Transverse colon (tissue), 4 donors: ENCODE measurements around the gene STAM2. TPM values are rescaled to one million over a fixed set of nuclear protein-coding genes. Genes with fewer than 3 reads are reported as not detected.
"Not testable (repeated sequence)": the region's sequence is repeated elsewhere in the genome, so short reads cannot be mapped to it uniquely, and the experiment has no call there.

ENCODE experiments used
- DNase-seq: peaks from one replicate; pipeline ENCODE4 v3.0.0-alpha.2; 2019
- H3K27ac ChIP-seq, 4 donors: fragments of 200-600 bp; sonication (generic); 2 replicates each; pipeline ENCODE4 v1.5.1; 2016 to 2018; ENCODE audit warnings: inconsistent platforms in 4 of 4
- H3K27me3 ChIP-seq: fragments of 200-600 bp; sonication (generic); 2 replicates; pipeline ENCODE4 v1.5.1; 2017; ENCODE audit warnings: inconsistent platforms
- H3K36me3 ChIP-seq, 4 donors: fragments of 200-600 bp; sonication (generic); 2 replicates each; pipeline ENCODE4 v1.5.1; 2017 to 2019; ENCODE audit warnings: inconsistent platforms in 4 of 4
- H3K4me1 ChIP-seq, 4 donors: fragments of 200-600 bp; sonication (generic); 2 replicates each; pipeline ENCODE4 v1.5.1; 2017 to 2020; ENCODE audit warnings: inconsistent platforms in 4 of 4
- H3K4me3 ChIP-seq, 4 donors: fragments of 200-600 bp; sonication (generic); 1 replicate in 1 of 4; 2 replicates in 3 of 4; pipeline versions ENCODE4 v1.5.1 to v1.6.1; 2017 to 2019; ENCODE audit warnings: inconsistent platforms in 4 of 4
- H3K9me3 ChIP-seq, 2 donors: fragments of 200-600 bp; sonication (generic); 2 replicates each; pipeline ENCODE4 v1.5.1; 2017 to 2019; ENCODE audit warnings: inconsistent platforms in 2 of 2
- EP300 ChIP-seq: sonication (generic); formaldehyde crosslinking; IDR thresholded peaks from one replicate; pipeline ENCODE4 v1.6.1; 2017; ENCODE audit warnings: antibody characterized with exemption, low read depth
- POLR2A ChIP-seq: fragments of 450-650 bp; IDR thresholded peaks from one replicate; pipeline ENCODE4 v1.6.1; 2016; ENCODE audit warnings: antibody characterized with exemption, mild to moderate bottlenecking, moderate library complexity
- POLR2AphosphoS5 ChIP-seq, 3 donors: sonication (generic); formaldehyde crosslinking; IDR thresholded peaks; one replicate each; pipeline ENCODE4 v1.6.1; 2016; ENCODE audit warnings: antibody characterized with exemption in 3 of 3
- WGBS, 2 donors: methylation state at CpG; one replicate each; pipeline ENCODE4 v1.1.5; 2018; ENCODE audit warnings: low coverage in 1 of 2; 5-methylcytosine and 5-hydroxymethylcytosine counted together
- in situ Hi-C, 4 donors: fragments of 200-750 bp; cut with MboI; loops; one replicate each; pipeline versions ENCODE4 v1.15.0 to v1.15.1; 2017; ENCODE audit warnings: low sequenced_read_pairs in 3 of 4, low pct_ligation_motif_present in 1 of 4, low pct_unique_long_range_greater_than_20kb in 1 of 4
- intact Hi-C: fragments of 100-400 bp; cut with DNase I; formaldehyde crosslinking; loops from one replicate; pipeline ENCODE4 v1.15.1; 2023; ENCODE audit warnings: low total_unique reads
- total RNA-seq, 4 donors: library from RNA; depleted of rRNA; stranded (reverse); fragments of >200 nt; gene quantifications; one replicate each; pipeline ENCODE4 v1.1.0, GENCODE V29; 2016
- TF ChIP-seq, protein P1 (sequence below), 5 experiments: fragments of 200-600 bp in 3 of 5; fragments of 450-650 bp in 2 of 5; sonication (generic) in 3 of 5; IDR thresholded peaks; 1 replicate in 2 of 5; 2 replicates in 3 of 5; pipeline ENCODE4 v1.5.1; 2016 to 2017; ENCODE audit warnings: antibody characterized with exemption in 5 of 5, inconsistent platforms in 3 of 5, mild to moderate bottlenecking in 2 of 5, moderate library complexity in 1 of 5

The STAM2 gene
- total RNA-seq, 4 donors from 2014 or later = 17.1 to 57.2 (median 38.1) TPM

DNA sequence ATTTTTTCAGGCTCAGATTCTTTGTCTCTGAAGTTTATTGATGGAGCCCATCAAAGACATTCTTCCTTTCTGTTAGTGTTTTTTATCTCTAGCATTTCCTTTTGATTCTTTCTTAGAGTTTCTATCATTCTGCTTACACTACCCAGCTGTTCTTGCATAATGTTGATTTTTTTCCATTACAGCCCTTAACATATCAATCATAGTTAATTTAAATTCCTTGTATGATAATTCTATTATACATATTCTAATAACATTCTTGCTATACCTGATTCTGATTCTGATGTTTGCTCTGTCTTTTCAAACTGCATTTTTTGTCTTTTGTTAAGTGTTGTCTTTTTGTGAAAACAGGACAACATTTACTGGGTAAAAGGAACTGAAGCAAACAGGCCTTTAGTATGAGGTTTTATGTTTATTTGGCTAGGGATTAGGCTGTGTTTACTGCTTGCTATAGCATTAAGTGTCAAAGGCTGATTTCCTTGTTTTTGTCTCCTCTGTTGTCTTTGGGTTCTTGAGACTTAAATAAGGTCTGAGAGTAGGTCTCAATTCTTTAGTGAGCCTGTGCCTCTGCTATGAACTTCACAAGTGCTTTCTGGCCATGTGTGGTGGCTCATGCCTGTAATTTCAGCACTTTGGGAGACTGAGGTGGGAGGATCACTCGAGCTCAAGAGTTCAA lies 8.0 kb upstream of the STAM2 start:
- WGBS, 2 donors = 0% methylated on average over 1 of the region's 1 CpG; no CpG with 5 or more reads in 1 of the 2 donors
- Histone ChIP-seq H3K27ac (no peak overlapping the region), H3K4me3 (no peak overlapping the region), H3K4me1 (no peaks in the 10 kb centered on the region), H3K9me3 (no peaks in the 10 kb centered on the region), H3K36me3 (no peaks in the 10 kb centered on the region), H3K27me3 (no peaks in the 10 kb centered on the region)
- in situ Hi-C loops (loop anchor here in 3 of 4 donors (10.0 to 25.0 kb wide), 3 partner anchors 154 to 451 kb away; partner anchors contain the start of gene FMNL2 (in 2 of the 3)), intact Hi-C loops (no loop called here)
- no peak for DNase-seq
- TF ChIP-seq, protein P1, sequence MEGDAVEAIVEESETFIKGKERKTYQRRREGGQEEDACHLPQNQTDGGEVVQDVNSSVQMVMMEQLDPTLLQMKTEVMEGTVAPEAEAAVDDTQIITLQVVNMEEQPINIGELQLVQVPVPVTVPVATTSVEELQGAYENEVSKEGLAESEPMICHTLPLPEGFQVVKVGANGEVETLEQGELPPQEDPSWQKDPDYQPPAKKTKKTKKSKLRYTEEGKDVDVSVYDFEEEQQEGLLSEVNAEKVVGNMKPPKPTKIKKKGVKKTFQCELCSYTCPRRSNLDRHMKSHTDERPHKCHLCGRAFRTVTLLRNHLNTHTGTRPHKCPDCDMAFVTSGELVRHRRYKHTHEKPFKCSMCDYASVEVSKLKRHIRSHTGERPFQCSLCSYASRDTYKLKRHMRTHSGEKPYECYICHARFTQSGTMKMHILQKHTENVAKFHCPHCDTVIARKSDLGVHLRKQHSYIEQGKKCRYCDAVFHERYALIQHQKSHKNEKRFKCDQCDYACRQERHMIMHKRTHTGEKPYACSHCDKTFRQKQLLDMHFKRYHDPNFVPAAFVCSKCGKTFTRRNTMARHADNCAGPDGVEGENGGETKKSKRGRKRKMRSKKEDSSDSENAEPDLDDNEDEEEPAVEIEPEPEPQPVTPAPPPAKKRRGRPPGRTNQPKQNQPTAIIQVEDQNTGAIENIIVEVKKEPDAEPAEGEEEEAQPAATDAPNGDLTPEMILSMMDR (IDR thresholded peaks at IDR 0.05) = no peak
- TF ChIP-seq EP300 (no peak), POLR2A (no peak), POLR2AphosphoS5 (IDR thresholded peaks at IDR 0.05) (no peak)

DNA sequence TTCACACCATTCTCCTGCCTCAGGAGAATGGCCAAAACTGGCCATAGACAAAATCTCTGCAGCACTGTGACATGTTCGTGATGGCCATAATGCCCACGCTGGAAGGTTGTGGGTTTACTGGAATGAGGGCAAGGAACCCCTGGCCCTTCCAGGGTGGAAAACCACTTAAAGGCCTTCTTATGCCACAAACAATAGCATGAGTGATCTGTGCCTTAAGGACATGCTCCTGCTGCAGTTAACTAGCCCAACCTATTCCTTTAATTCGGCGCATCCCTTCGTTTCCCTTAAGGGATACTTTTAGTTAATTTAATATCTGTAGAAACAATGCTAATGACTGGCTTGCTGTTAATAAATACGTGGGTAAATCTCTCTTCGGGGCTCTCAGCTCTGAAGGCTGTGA lies 2.1 kb upstream of the STAM2 start:
- H3K27ac ChIP-seq, H3K4me3 ChIP-seq, H3K36me3 ChIP-seq, H3K27me3 ChIP-seq, DNase-seq, H3K9me3 ChIP-seq: not testable (repeated sequence)
- in situ Hi-C loops = loop anchor here in 2 of 4 donors (25.0 kb wide), 1 partner anchor 160 kb away; the partner anchor contains the start of gene FMNL2 (in 2 of the 2)
- 98% methylated on average over 6 of the region's 7 CpGs; no CpG with 5 or more reads in 1 of the 2 donors for WGBS, 2 donors
- intact Hi-C loops = loop anchor here (5.0 kb wide), 1 partner anchor 455 kb away; no protein-coding TSS in a partner anchor
- peaks cover 10 to 24% (median 21%) of the 10 kb centered on the region in 4 donors for H3K4me1 ChIP-seq

DNA sequence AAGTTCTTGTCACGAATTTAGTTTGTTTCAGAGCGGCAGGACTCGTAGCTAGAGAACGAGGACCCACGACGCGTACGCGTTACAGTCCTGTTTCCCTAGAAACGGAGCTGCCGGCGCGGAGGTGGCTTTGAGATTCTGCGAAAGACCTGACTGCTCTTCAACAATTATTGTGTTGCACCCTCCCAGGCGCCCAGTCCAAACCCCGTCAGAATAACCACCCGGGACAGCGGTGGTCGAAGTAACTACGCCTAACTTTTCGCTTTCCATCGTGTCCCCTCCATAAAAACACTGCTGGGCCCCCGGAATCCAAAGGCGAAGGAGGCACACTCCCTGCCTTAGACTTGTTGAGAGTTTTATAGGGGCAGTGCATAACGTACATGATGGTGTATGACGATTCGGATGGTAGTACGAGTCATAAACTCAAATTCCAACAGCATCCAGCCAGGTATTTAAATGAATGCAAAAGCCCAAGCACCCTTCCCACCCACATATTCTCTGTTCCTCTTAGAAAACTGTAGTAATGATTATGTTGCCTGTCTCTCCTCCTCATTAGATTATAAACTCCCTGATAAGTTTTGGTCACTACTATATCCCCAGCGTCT lies 651 bp upstream of the STAM2 start:
- TF ChIP-seq POLR2AphosphoS5 (IDR thresholded peaks at IDR 0.05) = no peak
- no peak for TF ChIP-seq POLR2A
- TF ChIP-seq EP300 = no peak
- TF ChIP-seq, protein P1 (IDR thresholded peaks at IDR 0.05) = peak in 3 of 5 experiments; percentile 0 to 43 (median 4)
- peak overlapping the region; percentile 95 to 98 (median 96) for H3K27ac ChIP-seq
- H3K36me3 ChIP-seq = no peaks in the 10 kb centered on the region
- 4 to 16% methylated on average over 8 to 29 of the region's 29 CpGs for WGBS, 2 donors
- no peak for DNase-seq
- H3K4me3 ChIP-seq = peak overlapping the region; percentile 55 to 90 (median 86)
- peaks cover 16 to 38% (median 36%) of the 10 kb centered on the region in 4 donors for H3K4me1 ChIP-seq
- intact Hi-C loops = loop anchor here (5.0 kb wide), 1 partner anchor 456 kb away; no protein-coding TSS in a partner anchor
- no peaks in the 10 kb centered on the region for H3K27me3 ChIP-seq
- no peaks in the 10 kb centered on the region for H3K9me3 ChIP-seq
- in situ Hi-C loops = loop anchor here in 2 of 4 donors (25.0 kb wide), 1 partner anchor 161 kb away; the partner anchor contains the start of gene FMNL2 (in 2 of the 2)

DNA sequence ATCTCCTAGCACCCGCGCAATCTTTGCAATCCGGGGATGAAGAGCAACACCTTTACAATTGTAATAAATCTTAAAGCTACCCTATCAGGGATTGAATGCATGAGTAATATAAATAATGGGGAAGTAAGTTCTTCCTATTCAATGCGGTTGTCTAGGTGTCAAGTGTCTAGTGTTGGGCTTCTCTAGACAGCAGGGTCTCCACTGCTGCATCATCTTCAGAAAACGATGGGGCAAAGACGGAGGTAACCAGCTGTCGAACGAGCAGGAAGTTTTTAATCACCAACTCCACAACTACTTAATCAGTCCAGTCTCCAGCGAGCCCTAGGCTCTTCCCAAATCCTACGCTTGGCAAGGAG lies 573 bp downstream of the STAM2 start:
- 1 to 3% methylated on average over 8 to 10 of the region's 10 CpGs for WGBS, 2 donors
- H3K9me3 ChIP-seq = no peaks in the 10 kb centered on the region
- H3K36me3 ChIP-seq = no peaks in the 10 kb centered on the region
- intact Hi-C loops = loop anchor here (5.0 kb wide), 1 partner anchor 457 kb away; no protein-coding TSS in a partner anchor
- no peak for TF ChIP-seq EP300
- peak overlapping the region; percentile 53 to 90 (median 86) for H3K4me3 ChIP-seq
- H3K27ac ChIP-seq = peak overlapping the region; percentile 95 to 98 (median 96)
- in situ Hi-C loops = loop anchor here in 2 of 4 donors (25.0 kb wide), 1 partner anchor 162 kb away; the partner anchor contains the start of gene FMNL2 (in 2 of the 2)
- no peak for DNase-seq
- no peaks in the 10 kb centered on the region for H3K27me3 ChIP-seq
- peaks cover 16 to 43% (median 39%) of the 10 kb centered on the region in 4 donors for H3K4me1 ChIP-seq

DNA sequence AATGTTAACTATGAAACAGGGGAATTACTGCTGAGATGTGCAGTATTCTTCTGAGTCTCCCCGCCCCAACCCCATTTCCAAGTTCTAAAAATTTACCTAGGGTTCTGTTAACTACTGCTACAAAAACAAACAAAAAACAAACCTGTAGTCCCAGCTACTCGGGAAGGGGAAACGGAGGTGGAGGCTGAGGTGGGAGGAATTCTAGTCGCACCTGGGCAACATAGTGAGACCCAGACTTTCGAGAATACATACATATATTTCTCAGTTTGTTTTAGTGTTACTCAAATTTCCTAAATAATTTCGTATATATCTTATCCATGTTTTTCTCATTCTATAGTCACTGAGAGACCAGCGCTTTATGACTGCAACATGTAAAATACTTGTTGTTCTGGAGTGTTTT lies 989 bp downstream of the STAM2 start:
- H3K4me1 ChIP-seq = peaks cover 16 to 44% (median 39%) of the 10 kb centered on the region in 4 donors
- H3K27me3 ChIP-seq = no peaks in the 10 kb centered on the region
- in situ Hi-C loops = loop anchor here in 2 of 4 donors (25.0 kb wide), 1 partner anchor 137 kb away; no protein-coding TSS in a partner anchor
- no peak for TF ChIP-seq POLR2AphosphoS5 (IDR thresholded peaks at IDR 0.05)
- TF ChIP-seq, protein P1 (IDR thresholded peaks at IDR 0.05) = no peak
- no peak for TF ChIP-seq POLR2A
- TF ChIP-seq EP300 = no peak
- no peaks in the 10 kb centered on the region for H3K36me3 ChIP-seq
- no peak for DNase-seq
- peak overlapping the region; percentile 95 to 98 (median 96) for H3K27ac ChIP-seq
- H3K4me3 ChIP-seq = peak overlapping the region; percentile 53 to 90 (median 86)
- intact Hi-C loops = no loop called here
- WGBS, 2 donors = 16 to 33% methylated on average over 7 of the region's 7 CpGs
- H3K9me3 ChIP-seq = no peaks in the 10 kb centered on the region
